Suppressor macrophage treated with lipopolysaccharide for 4 hours (primary cell): ENCODE measurements around the gene BCAS1.

Experiments used
- DNase-seq: peaks from one replicate; pipeline ENCODE4 v3.0.0-alpha.2; 2020

The BCAS1 gene

DNA sequence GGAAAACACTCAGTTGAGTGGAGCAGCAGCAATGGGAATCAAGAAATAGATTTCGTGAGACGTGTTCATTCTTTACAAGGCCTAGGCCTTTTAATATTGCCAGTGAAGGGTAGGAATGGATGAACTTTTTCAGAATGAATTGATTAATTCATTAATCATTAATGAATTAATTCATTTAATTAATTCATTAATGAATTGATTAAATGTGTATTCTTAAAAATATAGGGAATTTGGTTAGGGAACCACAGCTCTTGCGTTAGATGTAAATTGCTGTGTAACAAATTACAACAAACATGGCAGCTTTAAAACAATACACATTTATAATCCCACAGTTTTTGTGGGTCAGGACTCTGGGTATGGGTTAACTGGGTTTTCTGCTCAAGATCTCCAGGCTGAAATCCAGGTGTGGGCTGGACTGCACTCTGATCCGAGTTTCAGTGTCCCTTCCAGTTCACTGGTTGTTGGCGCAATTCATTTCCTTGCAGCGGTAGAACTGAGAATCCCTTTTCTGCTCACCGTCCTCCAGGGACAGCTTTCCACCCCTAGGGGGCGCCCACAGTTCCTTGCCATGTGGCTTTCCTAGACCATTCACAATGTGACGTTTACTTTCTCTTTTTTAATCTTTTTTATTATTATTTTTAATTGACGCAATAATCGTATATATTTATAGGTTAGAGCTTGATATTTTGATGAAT lies 32.8 kb upstream of the BCAS1 start:
- DNase-seq: peak; percentile 85

GRCh38 chr20:54102543-54102942 lies 32.1 kb upstream of the BCAS1 start:
- DNase-seq: no peak

DNA sequence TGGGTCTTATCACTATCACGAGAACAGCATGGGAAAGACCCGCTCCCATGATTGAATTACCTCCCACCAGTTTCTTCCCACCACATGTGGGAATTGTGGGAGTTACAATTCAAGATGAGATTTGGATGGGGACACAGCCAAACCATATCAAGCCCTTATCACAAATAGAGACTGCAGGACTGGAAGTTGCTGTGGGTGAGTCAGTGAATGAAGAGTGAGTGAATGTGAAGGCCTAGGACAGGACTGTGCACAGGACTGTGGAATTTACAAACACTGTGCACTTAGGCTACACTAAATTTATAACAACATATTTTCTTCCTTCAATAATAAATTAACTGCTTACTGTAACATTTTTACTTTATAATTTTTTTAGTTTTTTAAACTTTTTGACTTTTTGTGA lies 30.2 kb upstream of the BCAS1 start:
- DNase-seq: no peak

GRCh38 chr20:54099894-54100293 lies 29.5 kb upstream of the BCAS1 start:
- no peak for DNase-seq

DNA sequence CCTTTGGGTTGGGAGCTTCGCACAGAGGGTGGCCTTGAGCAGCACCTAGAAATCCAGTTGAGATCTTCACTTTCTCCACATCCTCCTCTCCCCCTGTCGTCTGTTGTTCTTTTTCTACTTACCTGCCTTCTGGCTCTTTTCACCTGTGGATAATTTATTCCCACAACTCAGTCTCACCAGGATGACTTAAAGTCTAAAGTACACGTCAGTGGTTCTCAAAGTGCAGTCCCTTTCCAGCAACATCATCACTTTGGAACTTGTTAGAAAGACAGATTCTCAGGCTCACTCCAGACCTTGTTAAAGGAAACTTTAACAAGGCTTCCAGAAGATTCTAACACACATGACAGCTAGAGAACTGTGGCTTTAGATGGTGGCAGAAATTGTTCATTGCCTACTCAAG lies 27.7 kb upstream of the BCAS1 start:
- no peak for DNase-seq

DNA sequence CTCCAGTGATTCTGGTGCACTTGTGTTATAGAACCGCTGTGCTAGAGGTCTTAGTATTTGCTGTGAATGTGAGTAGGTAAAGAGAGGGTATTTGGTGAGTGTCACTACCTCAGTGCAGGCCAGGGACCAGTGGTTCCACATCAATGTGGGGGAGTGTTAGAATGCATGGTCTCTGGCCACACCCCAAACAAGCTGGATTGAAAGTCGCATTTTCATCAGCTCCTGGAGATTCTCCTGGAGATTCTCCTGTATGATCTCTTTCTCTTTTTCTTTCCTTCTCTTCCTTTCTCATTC lies 26.8 kb upstream of the BCAS1 start:
- DNase-seq: no peak

- no peak for DNase-seq
These were observed 25.4 kb upstream of the BCAS1 start for GRCh38 chr20:54095824-54096223.

DNA sequence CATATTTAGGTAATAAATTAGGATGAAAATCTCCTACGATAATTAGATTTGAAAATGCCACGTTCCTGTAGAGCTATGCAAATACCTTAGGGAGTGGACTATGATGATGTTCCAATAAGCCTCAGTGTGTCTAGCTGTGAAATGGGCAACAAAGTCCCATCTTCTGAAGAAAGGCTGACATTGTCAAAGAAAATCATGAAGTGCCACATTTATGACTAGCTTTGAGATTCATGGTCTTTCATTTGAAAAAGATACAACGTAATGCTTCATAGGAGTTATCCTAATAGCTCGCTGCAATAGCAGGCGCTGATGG lies 23.8 kb upstream of the BCAS1 start:
- no peak for DNase-seq

DNA sequence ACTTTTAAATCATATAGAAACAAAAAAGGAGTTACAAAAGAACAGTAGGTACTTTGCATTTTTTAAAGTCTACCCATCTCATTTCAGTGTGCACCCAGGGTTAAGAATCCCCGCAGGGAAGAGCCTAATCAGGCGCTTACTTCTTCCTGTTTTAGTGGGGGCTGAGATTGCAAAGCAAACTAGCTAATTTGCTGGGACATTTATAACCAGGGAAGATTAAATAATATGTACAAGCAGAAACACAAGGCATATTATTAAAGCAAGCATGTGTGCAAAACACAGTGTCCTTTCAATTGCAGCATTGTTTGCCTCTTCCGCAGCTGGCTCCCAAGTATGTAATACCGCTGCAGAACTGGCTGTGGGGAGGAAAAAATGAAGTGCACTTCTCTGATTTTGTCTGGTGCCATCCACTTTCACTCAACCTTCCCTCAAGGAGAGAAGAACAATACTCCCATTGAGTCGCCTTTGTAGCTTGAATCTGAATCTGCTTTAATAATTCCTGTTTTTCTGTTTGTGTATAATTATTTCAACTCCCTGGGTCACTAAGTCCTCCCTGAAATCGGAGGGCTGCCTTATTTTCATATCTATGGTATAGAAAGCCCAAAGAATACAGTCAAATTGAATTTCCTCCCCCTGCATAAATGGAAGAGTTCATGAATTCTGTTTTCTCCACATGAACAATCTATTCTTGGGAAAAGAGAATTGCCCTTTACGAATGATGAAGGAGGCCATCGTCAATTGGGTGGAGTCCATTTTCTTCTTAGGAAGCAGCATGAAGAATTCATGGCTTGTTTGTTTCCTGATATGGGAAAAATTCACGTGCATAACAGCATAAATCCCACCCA lies 23.3 kb upstream of the BCAS1 start:
- no peak for DNase-seq

- DNase-seq: no peak
These were observed 21.6 kb upstream of the BCAS1 start for GRCh38 chr20:54092021-54092420.

- no peak for DNase-seq
These were observed 20.7 kb upstream of the BCAS1 start for GRCh38 chr20:54091120-54091480.

DNA sequence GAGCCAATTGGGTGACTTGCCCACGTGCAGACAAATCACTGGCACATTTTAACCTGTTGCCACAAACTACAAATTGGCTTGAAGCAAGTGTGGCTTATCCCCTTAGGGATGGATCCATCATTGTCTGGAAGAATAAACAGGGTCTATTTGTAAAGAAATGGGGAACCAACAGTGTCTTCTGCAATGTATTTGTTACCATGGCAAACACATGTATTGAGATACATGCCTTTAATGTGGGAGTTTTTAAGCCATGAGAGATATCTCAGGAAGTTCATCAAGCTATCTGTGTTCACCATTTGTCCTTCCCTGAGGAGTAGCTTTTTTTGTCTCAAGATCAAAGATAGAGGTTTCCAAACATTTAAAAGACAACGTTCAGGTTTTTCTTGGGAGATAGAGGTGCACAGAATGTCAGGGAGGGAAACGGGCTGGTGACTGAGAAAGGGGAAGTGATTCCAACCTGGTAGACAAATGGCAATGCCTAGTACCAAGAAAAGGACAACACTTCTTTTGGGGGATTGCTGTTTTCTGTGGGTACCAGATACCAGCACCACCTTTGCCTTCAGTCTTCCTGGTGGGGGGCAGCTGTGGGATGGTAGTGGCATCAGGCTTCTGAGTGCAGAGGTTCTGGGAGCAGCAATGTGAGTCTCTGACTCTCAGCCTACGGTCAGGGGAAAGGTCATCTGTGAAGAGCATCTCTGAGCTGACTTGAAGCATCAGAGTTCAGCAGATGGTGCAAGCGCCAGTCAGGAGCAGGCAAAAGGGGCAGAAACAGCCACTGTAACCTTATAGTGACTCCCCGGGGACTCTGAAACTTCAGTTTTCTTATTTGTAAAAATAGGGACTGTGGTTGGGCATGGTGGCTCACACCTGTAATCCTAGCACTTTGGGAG lies 20.1 kb upstream of the BCAS1 start:
- DNase-seq: no peak

DNA sequence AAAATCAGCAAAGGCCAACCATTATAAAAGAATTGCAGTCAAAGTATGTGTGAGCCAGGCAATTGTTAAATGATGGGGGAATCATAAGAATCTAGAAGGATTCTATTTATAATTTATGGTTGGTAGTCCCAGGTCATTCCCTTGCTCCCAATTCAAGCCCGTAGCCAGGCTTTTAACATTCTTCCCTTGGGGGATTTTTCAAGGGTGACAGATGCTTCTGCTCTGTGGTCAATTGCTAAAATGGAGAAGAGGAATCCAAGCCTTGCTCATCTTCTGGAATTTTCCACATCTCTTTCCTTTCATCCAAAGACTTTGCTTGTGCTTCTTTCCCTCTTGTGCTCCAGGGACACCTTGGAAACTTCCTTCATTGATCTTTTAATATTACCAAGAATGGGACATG lies 18.0 kb upstream of the BCAS1 start:
- DNase-seq: no peak

- DNase-seq: no peak
These were observed 16.2 kb upstream of the BCAS1 start for GRCh38 chr20:54086507-54087039.

DNA sequence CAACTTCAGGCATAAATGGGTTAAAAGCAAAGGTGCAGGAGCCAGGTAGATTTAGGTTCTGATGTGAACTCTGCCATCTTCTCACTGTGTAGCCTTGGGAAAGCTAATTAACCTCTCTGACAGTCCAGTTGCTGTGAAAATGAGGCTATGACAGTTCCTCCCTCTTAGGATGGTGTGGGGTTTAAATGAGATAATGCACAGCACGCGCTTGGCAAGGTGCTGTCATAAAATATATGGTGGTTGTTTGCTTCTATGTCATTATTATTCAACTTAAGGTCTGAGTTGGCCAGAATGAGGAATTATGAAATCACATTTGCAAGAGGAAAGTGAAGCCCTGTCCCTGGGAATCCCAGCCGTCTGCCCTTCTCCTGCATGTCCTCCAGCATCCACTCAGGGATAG lies 15.5 kb upstream of the BCAS1 start:
- no peak for DNase-seq

- DNase-seq: no peak
These were observed 15.0 kb upstream of the BCAS1 start for GRCh38 chr20:54085425-54085824.

DNA sequence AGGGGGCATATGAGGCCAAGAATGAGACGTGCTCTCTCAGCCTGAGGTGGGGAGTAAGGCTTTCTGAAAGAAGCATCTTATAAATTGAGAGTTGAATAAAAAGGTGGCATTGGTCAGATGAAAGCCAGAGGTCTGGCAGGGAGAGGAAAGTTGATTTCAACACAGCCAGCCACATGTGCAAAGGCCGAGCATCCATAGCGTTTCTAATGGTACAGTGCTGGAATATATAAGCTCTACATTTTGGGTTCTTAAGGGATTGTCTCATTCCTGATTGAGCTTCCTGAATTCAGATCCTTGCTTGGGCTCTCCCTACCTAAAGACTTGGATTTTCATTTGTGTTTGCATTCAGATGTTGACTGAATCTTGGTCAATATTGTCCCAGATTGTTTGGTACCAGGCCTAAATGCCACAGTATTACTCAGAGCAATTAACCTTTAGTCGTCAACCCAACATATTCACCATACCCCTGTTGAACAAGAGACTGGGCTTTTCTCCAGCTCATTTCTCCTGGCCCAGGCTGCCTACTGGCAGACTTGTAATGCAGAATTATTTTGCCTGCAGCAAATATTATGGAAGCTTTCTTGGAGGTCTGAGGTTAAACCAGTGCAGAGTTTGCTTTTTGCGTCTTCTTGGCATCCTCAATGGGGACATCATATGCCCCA lies 14.5 kb upstream of the BCAS1 start:
- no peak for DNase-seq

GRCh38 chr20:54084193-54084592 lies 13.8 kb upstream of the BCAS1 start:
- no peak for DNase-seq

DNA sequence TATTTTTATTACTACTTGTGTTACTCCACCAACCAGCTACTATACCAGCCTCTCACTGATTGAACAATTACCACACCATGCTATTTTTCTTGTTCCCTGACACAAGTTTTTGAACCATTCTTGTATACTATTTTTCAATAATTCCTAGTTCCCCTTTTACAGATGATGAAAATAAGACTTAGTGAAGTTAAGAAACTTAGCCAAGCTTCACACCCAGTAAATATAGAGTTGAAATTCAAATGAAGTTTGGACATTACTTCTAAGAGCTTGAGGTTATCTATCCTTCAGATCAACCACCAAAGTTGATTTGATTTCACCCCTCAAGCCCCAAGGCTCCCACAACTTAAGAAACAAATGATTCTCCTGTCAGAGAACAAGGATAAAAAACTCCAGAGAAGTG lies 13.1 kb upstream of the BCAS1 start:
- no peak for DNase-seq

DNA sequence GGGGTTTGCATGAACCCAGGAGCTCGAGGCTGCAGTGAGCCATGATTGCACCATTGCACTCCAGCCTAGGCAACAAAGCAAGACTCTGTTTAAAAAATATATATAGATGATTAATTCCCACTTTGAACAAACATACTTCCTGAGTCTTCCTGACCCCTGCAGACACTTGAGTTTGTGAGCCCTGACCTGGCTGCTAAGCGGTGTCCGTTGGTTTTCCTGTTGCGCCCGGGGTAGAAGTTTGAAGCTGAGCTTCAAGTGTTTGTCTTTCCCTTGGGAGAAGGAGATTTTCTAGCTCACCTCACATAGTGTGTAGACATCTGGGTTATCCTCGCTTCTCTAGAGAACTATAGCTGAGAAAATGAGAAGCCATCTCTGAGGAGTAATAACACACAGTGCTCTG lies 11.7 kb upstream of the BCAS1 start:
- no peak for DNase-seq

- DNase-seq: no peak
These were observed 9.3 kb upstream of the BCAS1 start for GRCh38 chr20:54079652-54080051.

GRCh38 chr20:54078296-54078984 lies 8.0 kb upstream of the BCAS1 start:
- no peak for DNase-seq

DNA sequence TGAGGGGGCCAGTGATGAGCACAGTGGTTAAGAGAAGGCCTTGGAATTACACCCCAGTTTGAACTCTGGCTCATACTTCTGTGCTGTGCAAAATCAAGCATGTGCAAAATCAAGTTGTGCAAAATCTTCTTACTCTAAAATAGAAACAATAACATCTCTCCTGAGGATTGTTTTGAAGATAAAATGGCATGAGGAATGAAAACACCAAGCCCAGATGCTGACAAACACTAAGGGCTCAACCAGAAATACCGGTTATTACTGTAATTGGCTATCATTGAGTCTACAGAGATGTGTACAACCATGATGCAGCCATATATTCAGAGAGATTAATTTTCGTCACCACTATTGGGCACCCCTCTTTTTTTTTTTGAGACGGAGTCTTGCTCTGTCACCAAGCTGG lies 5.9 kb upstream of the BCAS1 start:
- DNase-seq: no peak
